Stimulated activated CD8-positive, alpha-beta memory T cell treated with anti-CD3 and anti-CD28 coated beads, Interleukin-12 subunit alpha, Interleukin-12 subunit beta, amount 100 ng/mL, for 4 hours (primary cell): ENCODE results near the gene EIF4G3.
"Not testable (repeated sequence)": the region's sequence is repeated elsewhere in the genome, so short reads cannot be mapped to it uniquely, and the experiment has no call there.

Experiments used
- DNase-seq: peaks from one replicate; pipeline ENCODE4 v3.0.0-alpha.2; 2020; ENCODE audit warnings: low read depth

EIF4G3 gene

DNA sequence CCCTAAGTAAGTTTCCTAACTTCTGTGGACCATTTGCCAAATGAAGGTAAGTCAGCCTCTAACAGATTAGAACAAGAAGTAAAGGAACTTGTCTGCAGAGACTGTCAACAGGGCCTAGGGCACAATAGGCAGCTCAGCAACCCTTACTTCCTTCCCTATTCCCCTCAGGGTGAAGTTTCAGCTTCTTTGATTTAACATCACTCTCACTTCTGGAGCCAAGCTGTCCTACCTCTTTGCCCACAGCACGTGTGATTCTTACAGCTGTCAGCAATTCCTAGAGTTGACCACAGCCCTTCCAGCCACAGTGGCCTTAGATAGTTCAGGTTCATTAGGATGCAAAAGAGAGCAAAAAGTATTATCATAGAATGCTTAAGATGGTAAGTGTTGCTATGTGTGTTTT lies 7.6 kb upstream of the EIF4G3 start:
- no peak for DNase-seq

DNA sequence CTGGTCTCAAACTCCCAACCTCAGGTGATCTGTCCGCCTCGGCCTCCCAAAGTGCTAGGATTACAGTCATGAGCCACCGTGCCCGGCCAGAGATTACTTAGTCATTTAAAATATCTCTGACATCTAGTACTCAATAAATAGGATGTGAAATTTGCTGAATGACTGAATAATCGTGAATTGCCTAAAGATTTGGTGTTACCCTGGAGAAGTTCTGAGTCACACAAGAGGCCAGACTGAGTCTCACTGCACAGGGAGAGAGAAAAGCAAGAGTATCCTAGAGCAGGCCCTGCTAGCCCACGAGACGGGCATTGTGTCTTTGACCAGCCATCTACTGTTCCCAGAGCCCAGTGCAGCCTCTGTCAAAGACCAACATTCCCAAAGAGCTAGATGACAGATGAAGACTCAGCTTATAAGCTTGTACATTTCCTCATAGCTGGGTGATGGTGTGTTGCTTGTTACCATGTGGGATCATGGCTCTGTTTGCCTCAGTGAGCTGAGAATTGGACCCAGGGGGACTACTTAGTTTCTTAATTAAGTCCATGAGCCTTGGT lies 5.6 kb upstream of the EIF4G3 start:
- no peak for DNase-seq

DNA sequence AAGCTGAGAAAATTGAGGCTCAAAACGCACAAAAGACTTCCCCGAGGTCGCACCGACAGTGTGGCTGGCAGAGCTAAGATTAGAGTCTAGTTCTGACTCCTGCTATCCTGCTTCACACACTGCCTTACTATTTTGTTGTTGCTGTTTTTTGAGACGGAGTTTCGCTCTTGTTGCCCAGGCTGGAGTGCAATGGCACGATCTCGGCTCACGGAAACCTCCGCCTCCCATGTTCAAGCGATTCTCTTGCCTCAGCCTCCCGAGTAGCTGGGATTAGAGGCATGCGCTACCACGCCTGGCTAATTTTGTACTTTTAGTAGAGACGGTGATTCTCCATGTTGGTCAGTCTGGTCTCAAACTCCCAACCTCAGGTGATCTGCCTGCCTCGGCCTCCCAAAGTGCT lies 1.6 kb upstream of the EIF4G3 start:
- not testable (repeated sequence) for DNase-seq

DNA sequence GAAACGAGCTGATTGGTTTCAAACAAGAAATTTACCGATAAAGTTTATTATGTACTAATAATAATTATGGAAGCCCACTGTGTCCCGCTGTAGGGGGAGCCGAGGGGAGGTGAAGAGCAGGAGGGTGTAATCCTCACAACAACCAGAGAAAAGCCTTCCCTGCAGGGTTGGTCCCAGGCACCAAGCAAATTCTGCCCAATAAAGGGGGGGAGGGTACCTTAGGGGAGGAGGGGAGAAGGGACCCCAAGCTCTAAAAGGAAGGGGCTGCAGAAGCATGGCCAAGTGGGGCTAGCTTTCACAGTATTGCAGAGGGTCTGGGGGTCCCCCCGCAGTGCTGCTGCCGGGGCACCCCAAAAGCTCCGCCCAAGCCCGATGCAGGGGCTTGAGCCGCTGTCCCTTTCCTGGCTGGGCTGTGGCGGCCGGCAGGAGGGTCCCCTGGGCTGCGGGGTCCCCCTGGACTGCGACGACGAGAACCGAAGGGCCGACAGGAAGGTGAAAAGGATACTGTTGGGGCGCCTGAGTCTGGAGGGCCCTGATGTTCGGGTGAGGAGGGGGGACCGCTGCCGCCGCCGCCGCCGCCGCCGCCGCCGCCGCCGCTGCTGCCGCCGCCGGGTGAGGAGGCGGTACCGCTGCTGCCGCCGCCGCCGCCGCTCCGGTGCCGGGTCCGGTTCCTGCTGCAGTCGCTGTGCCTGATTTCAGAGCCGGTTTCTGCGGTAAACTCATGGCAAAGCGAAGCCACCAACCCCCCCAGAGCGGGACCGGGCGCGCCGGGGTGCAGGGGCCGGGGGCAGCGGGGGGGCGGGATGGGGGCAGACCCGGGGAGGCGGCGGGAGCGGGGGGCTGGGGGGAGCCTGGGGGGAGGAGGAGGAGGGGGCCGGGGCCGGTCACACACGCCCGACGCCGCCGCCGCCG lies 771 bp downstream of the EIF4G3 start:
- peak; percentile 29 for DNase-seq

DNA sequence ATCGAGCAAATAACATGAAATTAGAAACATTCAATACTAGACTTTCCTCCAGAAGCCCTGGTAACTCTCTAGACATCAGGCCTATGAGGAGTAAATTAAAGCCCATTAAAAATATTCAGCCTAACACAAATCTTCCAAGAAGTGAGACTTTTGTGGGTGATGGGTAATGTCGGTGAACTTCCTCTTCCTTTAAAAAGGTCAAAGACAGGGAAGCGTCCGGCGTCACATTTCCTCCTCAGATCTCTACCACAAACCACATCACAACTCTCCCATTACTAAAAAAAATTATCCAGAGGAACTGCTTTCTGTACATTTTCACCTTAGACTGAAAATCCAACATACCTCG lies 1.4 kb downstream of the EIF4G3 start:
- DNase-seq, result no peak

DNA sequence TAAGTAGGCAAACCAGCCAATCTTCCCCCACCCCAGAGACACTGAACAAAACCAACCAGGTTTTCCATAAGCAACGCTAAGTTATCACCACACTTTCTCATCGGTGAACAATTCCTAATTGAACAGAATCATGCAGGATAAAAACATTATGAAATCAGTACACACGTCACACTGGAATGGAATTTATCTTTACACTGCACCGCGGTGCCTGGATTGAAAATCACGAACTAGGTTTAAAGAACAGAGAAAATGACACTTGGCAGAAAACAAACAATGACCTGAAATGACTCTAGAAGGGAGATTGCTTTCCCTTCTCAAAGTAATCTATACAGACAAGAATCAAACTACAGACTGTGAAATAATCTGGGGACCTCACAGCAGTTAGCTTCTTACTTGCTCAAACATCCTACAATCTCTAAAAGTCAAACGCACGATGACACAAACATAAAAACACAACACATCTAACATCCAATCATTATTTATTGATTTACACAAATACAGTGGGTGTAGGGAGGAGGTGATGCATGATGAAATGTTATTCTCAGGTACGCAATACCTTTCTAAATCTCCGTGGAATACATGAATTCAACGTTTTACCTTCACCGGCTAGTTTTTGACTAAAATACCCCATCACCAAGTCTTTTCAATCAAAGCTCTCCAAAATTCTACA lies 1.9 kb downstream of the EIF4G3 start:
- no peak for DNase-seq

DNA sequence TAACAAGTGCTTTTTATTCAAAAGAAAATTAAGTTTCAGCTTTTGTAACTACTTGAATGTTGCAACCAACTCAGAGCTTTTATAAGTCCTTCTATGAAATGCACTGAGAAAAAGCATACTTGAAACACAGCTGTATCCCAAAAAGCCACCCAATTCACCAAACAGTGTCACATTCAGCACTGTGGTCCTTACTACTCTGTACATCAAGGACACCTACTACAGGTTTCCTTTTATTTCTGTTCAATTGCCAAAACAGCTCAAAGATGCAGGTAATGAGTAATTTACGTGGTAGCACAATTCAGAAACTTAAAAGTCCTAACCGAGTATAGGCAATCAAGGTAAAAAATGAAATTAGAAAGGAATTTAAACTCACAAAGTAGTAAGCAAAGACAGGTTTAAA lies 2.5 kb downstream of the EIF4G3 start:
- no peak for DNase-seq

DNA sequence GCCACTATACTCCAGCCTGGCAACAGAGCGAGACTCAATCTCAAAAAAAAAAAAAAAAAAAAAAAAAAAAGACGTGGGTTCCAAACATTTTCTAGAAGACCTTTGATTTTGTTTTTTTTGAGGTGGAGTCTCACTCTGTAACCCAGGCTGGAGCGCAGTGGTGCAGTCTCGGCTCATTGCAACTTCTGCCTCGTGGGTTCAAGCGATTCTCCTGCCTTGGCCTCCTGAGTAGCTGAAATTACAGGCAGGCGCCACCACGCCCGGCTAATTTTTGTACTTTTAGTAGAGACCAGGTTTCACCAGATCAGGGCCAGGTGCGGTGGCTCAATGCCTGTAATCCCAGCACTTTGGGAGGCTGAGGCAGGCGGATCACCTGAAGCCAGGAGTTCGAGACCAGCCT lies 3.6 kb downstream of the EIF4G3 start:
- DNase-seq, result not testable (repeated sequence)

DNA sequence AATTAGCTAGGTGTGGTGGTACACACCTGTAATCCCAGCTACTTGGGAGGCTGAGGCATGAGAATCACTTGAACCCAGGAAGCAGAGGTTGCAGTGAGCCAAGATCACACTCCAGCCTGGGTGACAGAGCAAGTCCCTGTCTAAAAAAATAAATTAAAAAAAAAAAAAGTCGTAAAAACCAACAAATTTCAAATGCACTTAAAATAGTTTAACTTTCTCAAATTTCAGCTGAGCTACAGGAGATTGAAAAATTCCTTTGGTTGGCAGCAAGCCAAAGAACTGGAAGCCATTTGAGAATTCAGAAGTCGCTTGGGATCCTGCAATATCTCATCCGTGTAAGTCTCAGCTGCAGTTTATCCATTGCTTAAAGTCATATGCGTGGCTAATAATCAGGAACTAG lies 5.9 kb downstream of the EIF4G3 start:
- not testable (repeated sequence) for DNase-seq

DNA sequence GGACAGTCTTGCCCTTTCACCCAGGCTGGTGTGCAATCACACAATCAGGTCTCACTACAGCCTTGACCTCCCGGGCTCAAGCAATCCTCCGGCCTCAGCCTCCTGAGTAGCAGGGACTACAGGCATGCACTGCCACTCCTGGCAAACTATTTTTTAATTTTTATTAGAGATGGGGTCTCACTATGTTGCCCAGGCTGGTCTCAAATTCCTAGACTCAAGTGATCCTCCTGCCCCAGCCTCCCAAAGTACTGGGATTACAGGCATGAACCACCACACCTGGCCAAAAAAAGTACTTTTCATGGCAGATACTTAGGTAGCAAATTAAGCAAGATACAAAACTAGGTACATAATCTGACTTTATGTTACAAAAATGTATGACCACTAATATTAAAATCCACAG lies 8.3 kb downstream of the EIF4G3 start:
- DNase-seq, result no peak

DNA sequence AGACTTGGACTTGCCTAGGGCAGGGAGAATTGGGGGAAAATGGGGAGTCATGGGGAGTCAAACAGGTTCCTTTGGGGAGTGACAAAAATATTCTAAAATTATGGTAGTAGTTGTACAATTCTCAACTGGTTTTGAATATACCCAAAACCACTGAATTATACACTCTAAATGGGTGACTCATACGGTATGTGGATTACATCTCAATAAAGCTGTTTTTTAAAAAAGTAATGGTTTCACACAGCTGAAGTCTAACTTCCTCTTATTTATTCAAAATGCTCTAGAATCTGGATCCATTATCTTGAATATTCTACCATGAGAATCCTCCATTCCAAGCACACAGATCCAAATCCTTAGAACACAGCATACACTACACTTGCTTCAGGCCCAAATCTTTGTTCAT lies 11.1 kb downstream of the EIF4G3 start:
- no peak for DNase-seq

DNA sequence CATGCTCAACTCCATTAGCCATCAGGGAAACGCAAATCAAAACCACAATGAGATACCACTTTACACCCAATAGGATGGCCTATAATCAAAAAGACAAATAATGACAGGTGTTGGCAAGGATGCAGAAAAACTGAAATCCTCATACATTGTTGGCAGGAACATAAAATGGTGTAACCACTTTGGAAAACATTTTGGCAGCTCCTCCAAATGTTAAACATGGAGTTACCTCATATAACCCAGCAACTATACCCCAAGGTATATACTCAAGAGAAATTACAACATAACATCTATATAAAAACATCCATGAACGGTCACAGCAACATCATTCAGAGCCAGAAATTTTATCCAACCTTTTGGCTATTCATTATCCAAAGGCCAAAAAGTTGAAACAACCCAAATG lies 11.6 kb downstream of the EIF4G3 start:
- DNase-seq, result no peak

DNA sequence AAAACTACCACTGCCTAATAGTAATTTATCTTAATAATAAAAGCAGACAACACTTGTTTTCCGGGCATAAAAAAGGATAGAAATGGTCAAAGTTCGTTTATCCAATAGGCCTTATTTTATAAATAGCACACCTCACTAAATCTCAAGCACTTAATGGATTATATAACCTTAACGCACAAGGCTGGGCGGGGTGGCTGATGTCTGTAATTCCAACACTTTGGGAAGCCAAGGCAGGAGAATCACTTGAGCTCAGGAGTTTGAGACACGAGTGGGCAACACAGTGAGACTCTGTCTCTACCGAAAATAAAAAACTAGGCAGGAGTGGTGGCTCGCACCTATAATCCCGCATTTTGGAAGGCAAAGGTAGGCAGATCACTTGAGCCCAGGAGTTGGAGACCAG lies 12.4 kb downstream of the EIF4G3 start:
- DNase-seq, result no peak

DNA sequence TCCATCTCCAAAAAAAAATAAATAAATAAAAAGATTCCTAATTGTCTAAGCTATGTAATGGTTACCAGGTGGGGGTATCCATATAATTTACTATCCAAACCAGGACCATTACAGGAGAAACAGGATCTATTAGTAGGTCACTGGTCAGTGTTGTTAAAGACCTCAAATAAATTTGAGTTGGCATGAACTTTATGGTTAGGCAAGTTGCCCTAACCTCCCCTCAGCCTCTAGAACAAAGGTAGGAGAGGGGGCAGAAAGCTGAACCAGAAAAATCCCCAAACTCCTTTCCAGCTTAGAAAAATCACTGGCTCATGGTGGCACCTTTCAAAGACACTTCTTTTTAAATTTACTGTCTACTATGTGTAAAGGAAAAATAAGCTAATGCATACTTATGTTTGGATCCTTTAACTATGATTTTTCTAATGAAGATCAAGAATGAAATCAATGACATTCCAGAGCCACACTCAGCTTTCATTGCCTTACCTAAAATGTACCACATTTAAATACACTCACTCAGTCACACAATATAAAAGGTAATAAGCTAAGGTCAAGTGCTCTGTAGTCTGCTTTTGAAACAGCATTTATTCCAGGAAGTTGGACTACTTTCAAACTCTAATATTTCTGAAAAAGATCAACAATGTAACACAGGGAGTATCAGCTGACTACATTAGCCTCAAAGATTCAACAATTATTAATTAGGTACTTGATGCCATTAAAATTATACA lies 13.8 kb downstream of the EIF4G3 start:
- DNase-seq, result no peak

DNA sequence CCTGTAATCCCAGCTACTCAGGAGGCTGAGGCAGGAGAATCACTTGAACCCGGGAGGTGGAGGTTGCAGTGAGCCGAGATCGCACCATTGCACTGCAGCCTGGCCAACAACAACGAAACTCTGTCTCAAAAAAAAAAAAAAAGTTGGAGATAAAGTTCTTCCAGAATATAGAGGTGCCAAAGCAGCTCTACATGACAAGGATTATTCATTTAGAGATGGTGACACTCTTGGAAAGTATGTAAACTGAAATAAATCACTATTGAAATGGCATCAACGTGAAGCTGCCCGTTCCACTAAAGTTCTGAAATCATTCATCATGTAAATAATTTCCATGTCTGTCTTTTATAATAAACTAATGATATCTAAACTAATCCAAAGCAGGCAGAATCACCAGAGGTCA lies 14.9 kb downstream of the EIF4G3 start:
- DNase-seq, result no peak

DNA sequence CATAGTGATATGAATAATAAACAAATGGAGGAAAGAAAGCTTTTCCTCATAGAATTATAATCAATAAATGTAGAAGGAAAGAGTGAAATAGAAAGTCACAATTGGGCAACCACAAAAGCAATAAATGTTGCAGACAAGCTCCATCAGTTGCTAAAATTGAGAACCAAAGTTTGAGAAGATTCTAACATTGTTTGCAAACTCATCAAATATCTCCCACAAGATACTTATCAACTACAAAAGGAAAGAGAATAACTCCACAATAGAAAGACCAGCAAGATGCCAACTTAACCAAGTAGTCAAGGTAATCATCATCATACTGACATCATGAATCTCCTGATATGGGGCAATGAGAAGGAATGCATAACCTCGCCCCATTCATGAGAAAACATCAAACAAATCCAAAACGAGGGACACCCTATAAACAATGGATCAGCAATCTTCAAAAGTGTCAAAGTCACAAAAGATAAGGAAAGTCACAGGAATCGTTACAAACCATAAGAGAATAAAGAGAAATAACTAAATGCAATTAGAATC lies 16.4 kb downstream of the EIF4G3 start:
- no peak for DNase-seq

DNA sequence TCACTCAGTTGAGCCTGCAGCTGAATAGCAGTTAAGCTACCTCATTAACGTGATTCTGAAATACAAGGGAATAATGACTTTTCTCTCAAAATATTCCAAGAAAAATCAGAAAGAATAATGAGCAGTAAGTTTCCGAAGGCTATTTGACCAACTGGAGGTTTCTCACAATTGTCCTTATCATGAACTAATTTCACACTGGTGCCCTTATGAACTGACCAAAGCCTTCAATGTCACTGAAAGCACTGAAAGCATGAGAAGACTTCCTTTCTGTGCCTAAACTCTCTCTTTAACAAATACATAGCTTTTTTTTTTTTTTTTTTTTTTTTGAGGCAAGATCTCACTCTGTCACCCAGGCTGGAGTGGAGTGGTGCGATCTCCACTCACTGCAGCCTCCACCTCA lies 18.8 kb downstream of the EIF4G3 start:
- no peak for DNase-seq

DNA sequence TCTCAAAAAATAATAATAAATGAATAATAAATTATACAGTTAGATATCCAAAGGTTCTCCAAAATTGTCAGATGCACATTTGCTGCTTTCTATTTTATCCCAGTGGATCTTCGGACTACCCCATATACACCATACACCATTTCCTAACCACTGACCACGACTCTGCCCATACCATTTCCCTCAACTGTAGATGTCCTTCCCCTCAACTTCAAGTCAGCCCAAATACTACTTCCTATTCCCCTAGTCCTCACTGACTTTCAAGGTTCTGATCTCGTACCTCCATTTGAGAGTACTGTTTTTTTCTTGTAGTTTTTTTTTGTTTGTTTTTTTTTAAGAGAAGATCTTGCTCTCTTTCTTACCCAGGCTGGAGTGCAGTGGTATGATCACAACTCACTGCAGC lies 19.6 kb downstream of the EIF4G3 start:
- no peak for DNase-seq

DNA sequence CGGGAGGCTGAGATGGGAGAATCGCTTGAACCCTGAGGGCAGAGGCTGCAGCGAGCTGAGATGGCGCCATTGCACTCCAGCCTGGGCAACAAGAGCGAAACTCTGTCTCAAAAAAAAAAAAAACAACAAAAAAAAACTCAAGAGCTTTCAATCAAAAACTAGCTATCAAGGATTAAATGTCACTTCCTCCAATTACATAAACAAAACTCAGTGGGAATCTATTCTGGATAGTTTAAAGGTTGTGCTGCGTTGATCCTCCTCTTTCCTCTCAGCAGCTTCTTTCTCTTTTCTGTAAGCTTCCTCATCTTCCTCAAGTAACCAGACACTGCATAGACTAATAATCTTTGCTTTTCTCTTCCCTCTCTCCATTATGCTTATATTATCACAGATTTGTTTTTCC lies 20.7 kb downstream of the EIF4G3 start:
- no peak for DNase-seq

DNA sequence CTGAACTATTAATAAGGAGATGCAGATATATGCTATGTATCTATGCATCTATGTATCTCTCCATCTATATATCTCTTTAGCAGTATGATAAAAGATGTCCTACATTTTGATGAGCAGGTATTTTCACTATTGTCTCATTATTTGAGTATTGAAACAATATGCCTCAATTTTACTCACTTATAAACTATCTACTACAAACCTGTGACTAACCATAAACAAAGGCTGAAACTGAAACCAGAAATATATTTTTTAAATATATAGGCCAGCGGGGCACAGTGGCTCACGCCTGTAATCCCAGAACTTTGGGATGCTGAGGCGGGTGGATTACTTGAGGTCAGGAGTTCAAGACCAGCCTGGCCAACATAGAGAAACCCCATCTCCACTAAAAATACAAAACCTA lies 22.0 kb downstream of the EIF4G3 start:
- DNase-seq, result no peak

DNA sequence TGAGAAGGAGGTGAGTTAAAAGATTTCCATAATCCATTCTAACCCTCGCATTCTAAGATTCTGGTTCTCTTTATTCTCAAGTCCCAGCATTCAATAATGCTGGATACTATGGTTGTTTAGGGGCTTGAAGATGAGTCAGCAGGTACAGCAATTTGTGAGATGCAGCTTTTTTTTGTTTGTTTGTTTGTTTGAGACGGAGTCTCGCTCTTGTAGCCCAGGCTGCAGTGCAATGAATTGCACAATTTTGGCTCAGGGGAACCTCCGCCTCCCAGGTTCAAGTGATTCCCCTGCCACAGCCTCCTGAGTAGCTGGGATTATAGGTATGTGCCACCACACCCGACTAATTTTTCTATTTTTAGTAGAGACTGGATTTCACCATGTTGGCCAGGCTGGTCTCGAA lies 23.3 kb downstream of the EIF4G3 start:
- no peak for DNase-seq

DNA sequence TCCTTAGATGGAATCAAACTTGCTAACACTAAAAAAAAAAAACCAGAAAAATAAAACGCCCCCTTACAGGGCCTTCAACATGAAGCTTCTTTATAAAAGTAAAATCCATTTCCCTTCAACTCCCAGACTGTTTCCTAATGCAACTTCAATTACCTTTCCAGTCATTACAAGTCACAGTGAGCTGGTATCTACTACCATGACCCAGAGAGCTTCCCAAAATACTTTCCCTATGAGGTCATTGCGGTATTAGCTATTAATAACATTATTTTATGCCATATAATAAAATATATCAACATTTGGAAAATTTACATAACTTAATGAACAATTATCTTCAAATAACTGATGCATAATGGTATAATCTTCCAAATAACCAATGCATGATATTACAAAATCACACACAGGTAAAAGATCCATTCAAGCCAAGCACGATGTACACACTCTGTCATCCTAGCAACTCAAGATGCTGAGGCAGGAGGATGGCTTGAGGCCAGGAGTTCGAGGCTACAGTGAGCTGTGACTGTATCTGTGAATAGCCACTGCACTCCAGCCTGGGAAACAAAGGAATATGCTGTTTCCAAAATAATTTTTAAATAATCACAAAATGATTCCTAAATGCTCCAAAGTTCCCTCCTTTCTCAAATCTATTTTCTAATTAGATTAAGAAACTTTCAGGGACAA lies 24.1 kb downstream of the EIF4G3 start:
- no peak for DNase-seq
